DND-41 (cell line): ENCODE results near the gene MCOLN1.

Source experiments
- ATAC-seq: fragments of 200-7000 bp; cut with Tn5 transposase; 3 replicates; pipeline ENCODE4 v1.9.1; 2021; ENCODE audit warnings: low read depth; ENCODE audit not compliant: insufficient read depth
- DNase-seq: peaks from one replicate; pipeline ENCODE4 v3.0.0-alpha.2; 2020
- H2AFZ ChIP-seq: 2 replicates; pipeline ENCODE4 v1.6.0; 2012; ENCODE audit warnings: low read depth, low read length
- H3K27ac ChIP-seq: 2 replicates; pipeline ENCODE4 v1.5.1; 2012; ENCODE audit warnings: low read length, inconsistent platforms
- H3K27me3 ChIP-seq: fragments of 200-600 bp; sonication (generic); 2 replicates; pipeline ENCODE4 v1.6.0; 2012; ENCODE audit warnings: low read length, mild to moderate bottlenecking, inconsistent platforms; ENCODE audit not compliant: insufficient read depth, poor library complexity
- H3K36me3 ChIP-seq: 2 replicates; pipeline ENCODE4 v1.5.1; 2012; ENCODE audit warnings: low read length, inconsistent platforms; ENCODE audit not compliant: insufficient read depth
- H3K4me1 ChIP-seq: 2 replicates; pipeline ENCODE4 v1.5.1; 2012; ENCODE audit warnings: mild to moderate bottlenecking, low read length; ENCODE audit not compliant: insufficient read depth
- H3K4me2 ChIP-seq: 2 replicates; pipeline ENCODE4 v1.6.0; 2012; ENCODE audit warnings: mild to moderate bottlenecking, moderate library complexity, low read length, inconsistent platforms; ENCODE audit not compliant: insufficient read depth
- H3K4me3 ChIP-seq, 2 experiments: fragments of 200-600 bp in 1 of 2; shearing (Covaris generic) in 1 of 2; 2 replicates each; pipeline ENCODE4 v1.5.1; 2012 to 2016; ENCODE audit warnings: inconsistent platforms in 2 of 2, low read length in 2 of 2, mild to moderate bottlenecking in 2 of 2, low read depth in 1 of 2, moderate library complexity in 1 of 2
- H3K79me2 ChIP-seq: 2 replicates; pipeline ENCODE4 v1.6.0; 2012; ENCODE audit warnings: low read length, inconsistent platforms; ENCODE audit not compliant: insufficient read depth
- H3K9ac ChIP-seq: 2 replicates; pipeline ENCODE4 v1.6.0; 2012; ENCODE audit warnings: low read depth, mild to moderate bottlenecking, inconsistent platforms, low read length, moderate library complexity
- H3K9me3 ChIP-seq: 2 replicates; pipeline ENCODE4 v1.5.1; 2012; ENCODE audit warnings: low read length, moderate library complexity, mild to moderate bottlenecking, inconsistent platforms; ENCODE audit not compliant: insufficient read depth, severe bottlenecking
- H4K20me1 ChIP-seq: 2 replicates; pipeline ENCODE4 v1.6.0; 2012; ENCODE audit warnings: low read length; ENCODE audit not compliant: insufficient read depth
- EZH2 ChIP-seq: IDR thresholded peaks from 3 replicates; pipeline ENCODE4 v1.6.1; 2012; ENCODE audit warnings: borderline replicate concordance, low read depth, mild to moderate bottlenecking, moderate library complexity, low read length, inconsistent platforms; ENCODE audit not compliant: severe bottlenecking
- TF ChIP-seq, protein P1 (sequence below): IDR thresholded peaks from 2 replicates; pipeline ENCODE4 v1.5.1; 2012; ENCODE audit warnings: borderline replicate concordance, low read length, moderate library complexity, mild to moderate bottlenecking; ENCODE audit not compliant: poor library complexity, severe bottlenecking; ENCODE audit errors: extremely low read depth

MCOLN1 gene

DNA sequence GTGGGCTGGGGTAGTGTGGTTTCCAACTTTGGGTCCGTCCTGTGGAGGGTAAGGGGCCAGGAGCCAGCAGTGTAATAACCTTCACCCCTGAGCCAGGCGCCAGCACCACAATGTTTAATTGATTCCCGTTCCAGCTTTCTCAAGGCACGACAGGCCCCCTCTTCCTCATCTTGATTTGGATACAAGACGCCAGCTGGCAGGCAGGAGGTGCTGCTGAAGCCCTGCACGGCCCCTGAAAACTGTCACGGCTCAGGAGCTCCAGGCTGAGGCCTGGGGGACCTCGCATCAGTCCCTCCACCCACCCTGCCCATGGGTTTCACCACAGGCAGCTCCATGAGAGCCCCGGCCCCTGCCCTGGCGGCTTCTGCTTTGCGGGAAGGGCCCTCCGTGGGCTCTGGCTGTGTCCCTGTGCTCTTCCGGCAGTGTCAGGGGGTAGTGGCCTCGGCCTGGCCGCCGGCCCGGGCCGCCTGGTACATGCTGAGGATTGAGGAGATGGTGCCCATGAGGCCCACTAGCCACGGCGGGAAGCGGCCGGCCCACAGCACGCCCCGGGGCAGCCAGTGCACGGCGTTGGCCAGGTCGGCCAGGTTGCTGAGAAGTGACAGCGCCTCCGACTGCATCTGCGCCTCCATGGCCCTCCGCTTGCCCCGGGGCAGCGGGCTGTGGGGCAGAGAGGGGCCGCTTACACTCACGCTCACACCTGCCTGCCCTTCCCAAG lies 45.5 kb upstream of the MCOLN1 start:
- no peak overlapping the region for H3K4me2 ChIP-seq
- H3K4me1 ChIP-seq: no peaks in the 10 kb centered on the region
- H3K9me3 ChIP-seq: no peaks in the 10 kb centered on the region
- ATAC-seq (no peak), DNase-seq (no peak)
- H3K79me2 ChIP-seq: no peaks in the 10 kb centered on the region
- H2AFZ ChIP-seq: no peak overlapping the region
- no peak overlapping the region for H3K4me3 ChIP-seq
- no peak overlapping the region for H3K9ac ChIP-seq
- H3K27ac ChIP-seq: no peak overlapping the region
- H3K36me3 ChIP-seq: peaks cover 5% of the 10 kb centered on the region
- TF ChIP-seq, protein P1, sequence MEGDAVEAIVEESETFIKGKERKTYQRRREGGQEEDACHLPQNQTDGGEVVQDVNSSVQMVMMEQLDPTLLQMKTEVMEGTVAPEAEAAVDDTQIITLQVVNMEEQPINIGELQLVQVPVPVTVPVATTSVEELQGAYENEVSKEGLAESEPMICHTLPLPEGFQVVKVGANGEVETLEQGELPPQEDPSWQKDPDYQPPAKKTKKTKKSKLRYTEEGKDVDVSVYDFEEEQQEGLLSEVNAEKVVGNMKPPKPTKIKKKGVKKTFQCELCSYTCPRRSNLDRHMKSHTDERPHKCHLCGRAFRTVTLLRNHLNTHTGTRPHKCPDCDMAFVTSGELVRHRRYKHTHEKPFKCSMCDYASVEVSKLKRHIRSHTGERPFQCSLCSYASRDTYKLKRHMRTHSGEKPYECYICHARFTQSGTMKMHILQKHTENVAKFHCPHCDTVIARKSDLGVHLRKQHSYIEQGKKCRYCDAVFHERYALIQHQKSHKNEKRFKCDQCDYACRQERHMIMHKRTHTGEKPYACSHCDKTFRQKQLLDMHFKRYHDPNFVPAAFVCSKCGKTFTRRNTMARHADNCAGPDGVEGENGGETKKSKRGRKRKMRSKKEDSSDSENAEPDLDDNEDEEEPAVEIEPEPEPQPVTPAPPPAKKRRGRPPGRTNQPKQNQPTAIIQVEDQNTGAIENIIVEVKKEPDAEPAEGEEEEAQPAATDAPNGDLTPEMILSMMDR: no peak
- TF ChIP-seq EZH2: no peak
- H3K27me3 ChIP-seq: no peaks in the 10 kb centered on the region
- H4K20me1 ChIP-seq: 0 out of 2 replicates have a peak, but pooled peaks cover 3% of the 10 kb centered on the region

- Histone ChIP-seq H3K9me3 (no peaks in the 10 kb centered on the region), H3K27ac (no peak overlapping the region), H3K4me2 (no peak overlapping the region), H3K79me2 (no peaks in the 10 kb centered on the region), H3K36me3 (no peaks in the 10 kb centered on the region), H3K9ac (no peak overlapping the region), H3K4me3 (no peak overlapping the region), H3K27me3 (no peaks in the 10 kb centered on the region), H2AFZ (no peak overlapping the region), H3K4me1 (no peaks in the 10 kb centered on the region), H4K20me1 (0 out of 2 replicates have a peak, but pooled peaks cover 3% of the 10 kb centered on the region)
- ATAC-seq (no peak), DNase-seq (no peak)
- TF ChIP-seq, protein P1: no peak
- no peak for TF ChIP-seq EZH2
Measured at GRCh38 chr19:7477758-7478157, 44.7 kb upstream of the MCOLN1 start.

DNA sequence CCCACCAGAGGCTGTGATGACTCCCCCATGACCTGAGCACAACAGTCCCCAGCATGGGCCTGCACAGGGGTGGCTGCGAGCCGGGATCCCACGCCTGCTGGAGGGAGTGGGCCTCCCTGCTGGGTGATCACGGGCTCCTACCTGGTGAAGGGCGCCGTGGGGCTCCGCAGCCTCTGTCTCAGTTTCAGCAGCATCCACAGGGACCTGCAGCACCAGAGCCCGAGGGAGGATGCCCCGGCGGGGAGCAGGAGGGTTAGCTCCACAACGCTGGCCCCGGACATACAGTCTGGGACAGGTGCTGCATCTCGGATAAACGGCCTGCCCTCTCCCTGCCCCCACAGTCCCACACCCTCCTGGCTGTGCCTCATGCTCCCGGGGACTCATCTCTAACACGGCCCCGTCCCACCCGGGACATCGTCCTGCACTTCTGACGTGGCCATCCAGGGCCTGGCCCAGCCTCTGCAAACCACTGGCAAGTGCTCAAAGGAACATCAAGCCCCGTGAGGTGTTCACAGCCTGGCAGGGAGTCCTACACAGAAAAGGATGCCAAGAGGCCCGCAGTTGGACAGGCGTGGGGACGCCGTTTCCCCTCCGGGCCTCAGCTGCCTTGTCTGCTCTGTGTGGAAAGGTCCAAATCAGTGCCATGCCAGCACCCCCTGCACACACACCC lies 44.1 kb upstream of the MCOLN1 start:
- no peak overlapping the region for H3K4me2 ChIP-seq
- no peaks in the 10 kb centered on the region for H3K36me3 ChIP-seq
- no peak overlapping the region for H2AFZ ChIP-seq
- H3K27me3 ChIP-seq: no peaks in the 10 kb centered on the region
- no peak for DNase-seq
- H4K20me1 ChIP-seq: 0 out of 2 replicates have a peak, but pooled peaks cover 3% of the 10 kb centered on the region
- no peak overlapping the region for H3K27ac ChIP-seq
- no peaks in the 10 kb centered on the region for H3K79me2 ChIP-seq
- no peak overlapping the region for H3K4me3 ChIP-seq
- peak; percentile 28; the same call in 2 of the 3 replicates for ATAC-seq
- no peak overlapping the region for H3K9ac ChIP-seq
- TF ChIP-seq, protein P1: no peak
- TF ChIP-seq EZH2: no peak
- no peaks in the 10 kb centered on the region for H3K4me1 ChIP-seq
- no peaks in the 10 kb centered on the region for H3K9me3 ChIP-seq
